DOHH2 (cell line): ENCODE measurements around the gene TMUB2.

Source experiments
- EZH2phosphoT487 ChIP-seq: fragments of 200-600 bp; sonication (generic); IDR thresholded peaks from 2 replicates; pipeline ENCODE4 v1.6.1; 2017; ENCODE audit warnings: borderline replicate concordance, mild to moderate bottlenecking, antibody characterized with exemption, low read length, moderate library complexity, mixed read lengths
- TF ChIP-seq, protein P1 (sequence below): fragments of 200-600 bp; sonication (generic); IDR thresholded peaks from one replicate; pipeline ENCODE4 v1.5.1; 2014; ENCODE audit warnings: antibody characterized with exemption, mild to moderate bottlenecking, low read depth, low read length; ENCODE audit not compliant: poor library complexity, severe bottlenecking

DNA sequence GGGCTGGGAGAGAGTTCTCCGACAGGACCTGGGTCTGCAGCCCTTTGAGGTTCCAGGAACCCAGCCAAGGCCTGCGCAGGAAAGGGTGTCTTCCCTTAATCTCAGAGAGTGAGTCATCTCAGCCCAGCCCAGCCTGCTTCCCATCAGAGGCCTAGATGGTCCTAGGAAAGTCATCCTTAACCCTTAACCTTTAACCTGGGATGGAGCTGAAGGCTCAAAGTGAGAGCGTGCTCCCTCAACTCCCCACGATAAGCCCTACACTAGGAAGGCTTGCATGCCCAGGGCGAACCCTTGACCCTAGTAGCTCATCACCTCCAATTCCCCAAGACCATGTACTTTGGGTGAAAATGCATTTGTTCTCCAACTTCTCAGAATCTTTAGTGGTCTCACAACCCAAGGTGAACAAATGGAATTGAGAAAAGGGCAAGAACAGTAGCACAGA is 17.7 kb downstream of the TMUB2 start:
- TF ChIP-seq, protein P1, sequence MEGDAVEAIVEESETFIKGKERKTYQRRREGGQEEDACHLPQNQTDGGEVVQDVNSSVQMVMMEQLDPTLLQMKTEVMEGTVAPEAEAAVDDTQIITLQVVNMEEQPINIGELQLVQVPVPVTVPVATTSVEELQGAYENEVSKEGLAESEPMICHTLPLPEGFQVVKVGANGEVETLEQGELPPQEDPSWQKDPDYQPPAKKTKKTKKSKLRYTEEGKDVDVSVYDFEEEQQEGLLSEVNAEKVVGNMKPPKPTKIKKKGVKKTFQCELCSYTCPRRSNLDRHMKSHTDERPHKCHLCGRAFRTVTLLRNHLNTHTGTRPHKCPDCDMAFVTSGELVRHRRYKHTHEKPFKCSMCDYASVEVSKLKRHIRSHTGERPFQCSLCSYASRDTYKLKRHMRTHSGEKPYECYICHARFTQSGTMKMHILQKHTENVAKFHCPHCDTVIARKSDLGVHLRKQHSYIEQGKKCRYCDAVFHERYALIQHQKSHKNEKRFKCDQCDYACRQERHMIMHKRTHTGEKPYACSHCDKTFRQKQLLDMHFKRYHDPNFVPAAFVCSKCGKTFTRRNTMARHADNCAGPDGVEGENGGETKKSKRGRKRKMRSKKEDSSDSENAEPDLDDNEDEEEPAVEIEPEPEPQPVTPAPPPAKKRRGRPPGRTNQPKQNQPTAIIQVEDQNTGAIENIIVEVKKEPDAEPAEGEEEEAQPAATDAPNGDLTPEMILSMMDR: no peak
- TF ChIP-seq EZH2phosphoT487: no peak
